Jurkat, Clone E6-1 (cell line): ENCODE results near the gene PEX16.
A peak's percentile ranks its signal among the peaks of the same experiment; 100 is the strongest.
"Not testable (repeated sequence)": the region's sequence is repeated elsewhere in the genome, so short reads cannot be mapped to it uniquely, and the experiment has no call there.

Experiments
- DNase-seq: peaks from one replicate; pipeline ENCODE4 v3.0.0-alpha.2; 2011; ENCODE audit warnings: low read depth, low spot score
- H3K4me3 ChIP-seq: 2 replicates; pipeline ENCODE4 v1.5.1; 2011; ENCODE audit warnings: mild to moderate bottlenecking, low read length, control low read depth, moderate library complexity

Gene PEX16

DNA sequence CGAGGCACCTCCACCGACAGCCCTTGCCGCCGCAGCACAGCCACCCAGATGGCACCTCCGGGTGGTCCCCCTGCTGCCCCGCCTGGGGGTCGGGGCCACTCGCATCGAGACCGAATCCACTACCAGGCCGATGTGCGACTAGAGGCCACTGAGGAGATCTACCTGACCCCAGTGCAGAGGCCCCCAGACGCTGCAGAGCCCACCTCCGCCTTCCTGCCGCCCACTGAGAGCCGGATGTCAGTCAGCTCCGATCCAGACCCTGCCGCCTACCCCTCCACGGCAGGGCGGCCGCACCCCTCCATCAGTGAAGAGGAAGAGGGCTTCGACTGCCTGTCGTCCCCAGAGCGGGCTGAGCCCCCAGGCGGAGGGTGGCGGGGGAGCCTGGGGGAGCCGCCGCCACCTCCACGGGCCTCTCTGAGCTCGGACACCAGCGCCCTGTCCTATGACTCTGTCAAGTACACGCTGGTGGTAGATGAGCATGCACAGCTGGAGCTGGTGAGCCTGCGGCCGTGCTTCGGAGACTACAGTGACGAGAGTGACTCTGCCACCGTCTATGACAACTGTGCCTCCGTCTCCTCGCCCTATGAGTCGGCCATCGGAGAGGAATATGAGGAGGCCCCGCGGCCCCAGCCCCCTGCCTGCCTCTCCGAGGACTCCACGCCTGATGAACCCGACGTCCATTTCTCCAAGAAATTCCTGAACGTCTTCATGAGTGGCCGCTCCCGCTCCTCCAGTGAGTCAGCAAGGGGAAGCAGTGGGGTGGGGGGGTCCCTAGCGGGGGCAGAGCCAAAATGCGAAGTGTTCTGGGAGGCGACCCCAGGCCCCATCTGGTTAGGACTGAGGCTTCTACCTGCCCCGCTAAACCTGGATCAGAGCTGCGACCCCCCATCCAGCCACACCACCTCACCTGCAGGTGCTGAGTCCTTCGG lies 15.0 kb downstream of the PEX16 start:
- DNase-seq = no peak
- H3K4me3 ChIP-seq = no peak overlapping the region

DNA sequence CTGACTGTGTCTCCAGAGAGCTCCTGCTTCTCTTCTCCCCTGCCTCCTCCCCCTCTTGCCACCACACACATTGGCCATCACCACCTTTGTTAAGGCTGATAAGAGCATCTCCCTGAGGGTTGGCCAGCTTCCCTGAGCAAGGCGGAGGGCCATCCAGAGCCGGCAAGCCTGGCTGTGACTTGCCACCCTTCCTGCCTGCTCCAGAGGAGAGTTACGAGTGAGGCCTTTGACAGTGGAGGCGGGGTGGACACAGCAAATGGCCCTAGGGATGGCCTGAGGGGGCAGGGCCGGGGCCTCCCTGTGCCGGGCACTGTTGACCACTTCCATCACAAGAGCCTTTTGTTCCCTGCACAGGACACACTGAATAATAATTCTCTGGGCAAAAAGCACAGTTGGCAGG lies 16.1 kb downstream of the PEX16 start:
- H3K4me3 ChIP-seq = no peak overlapping the region
- DNase-seq = no peak

DNA sequence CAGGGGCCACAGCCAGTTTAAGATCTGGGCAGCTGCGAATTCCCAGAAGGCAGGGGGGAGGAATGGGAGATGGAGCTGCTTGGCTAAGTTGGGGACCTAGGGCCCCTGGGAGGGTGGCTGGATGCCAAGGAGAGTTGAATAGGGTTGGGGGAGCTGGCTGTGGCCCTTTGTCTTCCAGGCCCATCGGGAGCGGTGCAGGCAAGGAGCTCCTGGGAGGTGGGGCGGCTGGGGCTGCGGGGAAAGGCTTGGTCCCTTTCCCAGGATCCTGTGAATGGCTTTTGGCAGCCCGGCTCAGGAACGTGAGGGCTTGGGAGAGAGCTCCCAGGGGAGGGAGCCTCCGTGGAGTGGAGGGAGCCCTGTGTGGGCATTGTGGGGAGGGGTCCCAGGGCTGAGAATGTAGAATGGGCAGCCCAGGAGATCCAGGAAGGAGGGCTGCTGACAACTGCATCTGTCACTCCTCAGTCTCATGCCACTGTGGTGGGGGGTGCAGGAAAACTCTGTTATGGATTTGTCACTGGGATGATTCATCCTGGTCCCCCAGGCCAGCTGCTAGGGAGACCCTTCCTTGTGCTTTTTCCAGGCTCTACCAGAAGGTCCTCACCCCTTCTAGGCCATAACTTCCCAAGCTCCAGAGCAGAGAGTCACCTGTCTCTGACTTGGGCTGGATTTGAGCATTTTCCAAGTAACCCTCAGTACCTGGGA lies 16.6 kb downstream of the PEX16 start:
- no peak overlapping the region for H3K4me3 ChIP-seq
- no peak for DNase-seq

DNA sequence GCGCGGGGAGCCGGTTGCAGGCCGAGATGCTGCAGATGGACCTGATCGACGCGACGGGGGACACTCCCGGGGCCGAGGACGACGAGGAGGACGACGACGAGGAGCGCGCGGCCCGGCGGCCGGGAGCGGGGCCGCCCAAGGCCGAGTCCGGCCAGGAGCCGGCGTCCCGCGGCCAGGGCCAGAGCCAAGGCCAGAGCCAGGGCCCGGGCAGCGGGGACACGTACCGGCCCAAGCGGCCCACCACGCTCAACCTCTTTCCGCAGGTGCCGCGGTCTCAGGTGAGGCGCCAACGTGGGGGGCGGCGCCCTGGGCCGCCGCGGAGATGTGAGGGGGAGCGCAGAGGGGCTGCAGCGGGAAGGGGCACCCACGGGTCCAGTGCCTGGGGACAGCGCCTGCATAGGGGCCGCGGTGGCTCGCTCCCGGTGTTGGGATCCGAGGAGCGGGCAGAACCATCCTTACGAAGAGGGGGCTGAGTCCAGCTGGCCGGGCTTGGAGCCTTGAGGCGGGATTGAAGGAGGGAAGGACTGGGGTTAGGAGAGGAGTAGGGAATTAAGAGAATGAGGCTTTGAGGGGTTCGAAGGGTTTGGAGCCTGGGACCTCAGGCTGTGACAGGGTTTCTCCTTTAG lies 17.4 kb downstream of the PEX16 start:
- DNase-seq, H3K4me3 ChIP-seq: not testable (repeated sequence)

DNA sequence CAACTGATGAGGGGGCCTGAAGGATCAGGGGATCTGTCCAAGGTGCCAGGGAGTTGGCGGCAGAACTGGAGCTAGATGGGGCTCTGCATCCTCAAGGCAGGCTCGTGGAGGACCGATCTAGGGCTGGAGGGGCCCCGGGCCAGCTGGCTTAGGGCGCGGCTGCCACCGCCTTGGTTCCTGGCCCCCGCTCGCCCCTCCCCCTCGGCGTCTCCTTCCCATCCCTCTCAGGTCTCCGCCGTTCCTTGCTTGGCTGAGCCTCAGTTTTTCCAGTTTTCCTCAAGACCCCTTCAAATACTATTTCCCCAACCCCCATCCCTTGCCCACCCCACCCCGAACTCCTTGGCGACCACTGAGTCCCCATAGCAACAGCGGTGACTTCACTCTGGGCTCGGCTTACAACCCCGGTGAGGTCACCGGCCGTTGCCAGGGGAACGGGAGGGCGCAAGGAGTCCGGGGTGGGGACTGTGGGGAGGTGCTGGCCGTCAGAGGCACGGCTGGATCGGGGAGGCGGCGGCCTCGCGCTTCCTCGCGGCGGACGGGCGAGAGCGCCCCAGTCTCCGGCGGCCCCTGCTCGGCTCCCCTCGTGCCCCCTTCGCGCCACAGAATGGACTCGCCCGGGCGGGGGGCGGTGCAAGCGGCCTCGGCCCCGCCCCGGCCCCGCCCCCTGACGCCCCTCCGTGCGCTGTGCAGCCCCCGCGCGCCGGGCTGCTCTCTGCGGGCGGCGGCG lies 18.1 kb downstream of the PEX16 start:
- peak; percentile 53 for DNase-seq
- H3K4me3 ChIP-seq = peak overlapping the region; percentile 42

DNA sequence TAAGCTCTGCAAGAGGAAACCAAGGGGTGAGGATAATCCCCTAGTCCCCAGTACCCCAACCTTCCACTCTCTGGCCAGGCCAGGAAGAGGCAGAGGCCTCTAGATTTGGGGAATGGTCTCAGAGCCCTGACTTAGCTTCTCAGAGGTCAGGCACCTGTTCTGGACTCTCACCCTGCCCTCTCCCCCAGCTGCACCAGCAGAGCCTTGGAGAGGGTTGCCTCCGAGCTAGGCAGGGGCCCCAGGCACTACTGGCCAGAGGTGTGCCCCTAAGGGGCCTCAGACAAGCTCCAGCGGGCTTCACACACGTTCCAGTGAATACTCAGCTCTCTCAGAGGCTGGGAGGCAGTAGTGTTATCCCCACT lies 18.6 kb downstream of the PEX16 start:
- no peak for DNase-seq
- H3K4me3 ChIP-seq = no peak overlapping the region

DNA sequence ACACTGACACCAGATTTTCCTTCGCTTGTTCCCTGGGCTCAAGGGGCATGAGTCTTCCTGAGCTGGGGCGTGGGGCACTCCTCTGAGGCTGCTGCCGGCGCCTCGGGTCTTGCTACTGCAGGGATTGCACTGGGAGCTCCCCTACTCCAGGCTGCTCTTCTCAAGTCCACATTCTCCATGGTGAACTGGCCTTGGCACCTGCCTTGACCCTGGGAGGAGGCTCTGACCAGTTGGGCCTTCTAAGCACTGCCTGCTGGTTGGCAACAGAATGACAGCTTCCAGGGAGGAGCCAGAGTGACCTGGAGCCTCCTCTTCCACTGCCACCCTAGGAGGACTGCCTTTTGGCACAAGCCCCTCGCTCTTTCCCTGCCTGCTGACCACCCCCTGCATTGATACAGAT lies 20.1 kb downstream of the PEX16 start:
- H3K4me3 ChIP-seq = no peak overlapping the region
- DNase-seq = no peak

DNA sequence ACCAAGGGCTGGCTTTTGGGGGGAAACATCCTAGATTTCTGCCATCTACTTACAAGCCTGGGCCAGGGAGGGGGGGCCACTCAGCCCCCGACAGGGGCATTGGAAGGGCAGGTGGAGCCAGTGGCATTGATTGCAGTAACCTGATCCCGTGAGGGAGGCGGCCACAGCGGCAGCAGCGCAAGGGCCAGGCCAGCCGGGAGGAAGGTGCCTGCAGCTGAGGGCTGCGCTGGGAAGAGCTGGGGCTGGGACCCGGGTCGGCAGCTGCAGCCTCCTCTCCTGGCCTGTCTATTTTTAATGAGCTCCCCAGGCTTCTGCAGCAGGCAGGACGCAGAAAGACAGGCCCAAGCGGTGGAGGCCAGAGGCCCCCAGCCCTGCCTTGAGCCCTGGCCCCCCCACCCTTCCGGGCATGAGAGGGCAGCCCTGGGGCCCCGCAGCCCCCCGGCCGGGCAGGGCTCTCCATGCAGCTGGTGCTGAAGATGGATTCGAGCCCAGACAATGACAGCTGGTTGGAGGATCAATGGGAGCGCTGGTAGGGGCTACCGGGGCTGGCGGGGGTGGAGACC lies 21.2 kb downstream of the PEX16 start:
- DNase-seq = no peak
- H3K4me3 ChIP-seq = no peak overlapping the region

DNA sequence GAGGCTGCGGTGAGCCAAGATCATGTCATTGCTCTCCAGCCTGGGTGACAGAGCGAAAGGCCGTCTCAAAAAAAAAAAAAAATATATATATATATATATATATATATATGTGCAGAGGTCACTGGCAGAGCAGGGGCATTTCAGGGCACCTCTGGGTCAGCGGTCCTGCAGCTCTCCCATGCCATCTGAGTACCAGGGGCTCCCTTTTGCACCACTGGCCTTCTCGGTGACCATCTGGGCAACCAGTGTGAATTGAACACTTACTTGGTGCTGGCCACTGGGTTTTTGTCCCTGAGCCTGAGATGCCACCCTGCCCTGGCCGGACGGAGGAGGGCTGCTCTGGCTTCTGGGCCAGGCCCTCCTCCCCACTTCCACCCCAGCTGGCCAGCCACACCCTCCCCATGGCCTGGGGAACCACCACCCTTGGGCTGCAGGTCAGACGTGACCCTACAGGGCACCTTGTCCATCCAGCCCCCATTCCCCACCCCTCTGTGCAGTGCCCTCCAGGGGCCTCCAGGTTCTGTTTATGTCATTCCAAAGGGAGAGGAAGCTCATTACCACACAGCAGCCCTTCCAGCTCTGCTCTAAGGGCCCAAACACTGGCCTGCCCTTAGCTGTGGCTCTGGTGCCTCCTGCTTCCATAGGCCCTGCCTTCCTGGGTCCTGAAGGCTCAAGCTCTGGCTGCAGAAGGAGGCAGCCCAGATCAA lies 22.0 kb downstream of the PEX16 start:
- DNase-seq = no peak
- H3K4me3 ChIP-seq = no peak overlapping the region

DNA sequence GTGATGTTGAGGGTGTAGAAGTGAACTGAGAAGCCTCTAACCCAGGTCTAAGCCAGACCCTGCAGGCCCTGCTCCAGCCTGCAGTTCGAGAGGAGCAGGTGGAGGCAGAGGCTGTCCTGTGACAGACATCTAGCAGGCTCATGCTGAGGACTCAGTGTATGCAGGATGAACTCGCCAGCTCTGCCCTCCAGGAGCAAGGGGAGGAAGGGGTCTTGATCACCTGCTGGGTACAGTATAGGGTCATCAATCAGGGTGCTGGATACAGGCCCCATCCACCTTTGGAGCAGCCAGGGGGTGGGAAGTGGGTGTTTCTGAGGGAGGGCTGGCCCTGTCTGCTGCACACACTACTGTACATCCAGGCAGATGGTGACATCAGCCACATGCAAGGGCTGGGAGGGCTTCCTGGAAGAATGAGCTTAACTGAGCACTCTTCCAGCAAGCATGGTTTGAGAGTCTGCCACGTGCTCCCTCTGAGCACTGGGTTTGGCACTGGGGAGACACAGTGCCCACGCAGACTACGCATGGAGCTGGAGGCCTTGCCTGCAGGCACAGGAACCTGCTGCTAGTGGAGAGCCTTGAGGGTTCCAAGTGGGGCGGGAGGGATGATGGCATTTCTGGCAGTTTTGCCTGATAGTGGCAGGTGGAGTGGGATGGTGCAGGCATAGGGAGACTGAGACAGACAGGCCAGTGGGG lies 23.0 kb downstream of the PEX16 start:
- no peak overlapping the region for H3K4me3 ChIP-seq
- no peak for DNase-seq

DNA sequence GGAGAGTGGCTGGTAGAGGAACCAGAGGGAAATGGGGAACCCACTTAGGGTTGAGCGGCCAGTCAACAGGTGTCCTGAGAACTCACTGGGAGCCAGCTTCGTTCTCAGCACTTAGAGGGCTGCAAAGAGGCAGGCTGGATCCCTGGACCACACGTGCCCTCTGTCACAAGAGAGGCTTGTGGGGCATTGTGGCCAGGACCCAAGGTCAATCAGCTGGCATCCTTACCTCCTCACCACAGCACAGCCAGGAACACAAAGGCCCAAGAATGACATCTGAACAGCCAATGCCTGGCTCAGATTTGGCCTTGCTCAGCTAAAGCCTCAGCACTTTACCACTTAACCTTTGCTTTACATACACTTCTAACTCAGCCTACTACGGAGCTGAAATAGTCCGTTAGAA lies 24.8 kb downstream of the PEX16 start:
- no peak for DNase-seq
- no peak overlapping the region for H3K4me3 ChIP-seq

DNA sequence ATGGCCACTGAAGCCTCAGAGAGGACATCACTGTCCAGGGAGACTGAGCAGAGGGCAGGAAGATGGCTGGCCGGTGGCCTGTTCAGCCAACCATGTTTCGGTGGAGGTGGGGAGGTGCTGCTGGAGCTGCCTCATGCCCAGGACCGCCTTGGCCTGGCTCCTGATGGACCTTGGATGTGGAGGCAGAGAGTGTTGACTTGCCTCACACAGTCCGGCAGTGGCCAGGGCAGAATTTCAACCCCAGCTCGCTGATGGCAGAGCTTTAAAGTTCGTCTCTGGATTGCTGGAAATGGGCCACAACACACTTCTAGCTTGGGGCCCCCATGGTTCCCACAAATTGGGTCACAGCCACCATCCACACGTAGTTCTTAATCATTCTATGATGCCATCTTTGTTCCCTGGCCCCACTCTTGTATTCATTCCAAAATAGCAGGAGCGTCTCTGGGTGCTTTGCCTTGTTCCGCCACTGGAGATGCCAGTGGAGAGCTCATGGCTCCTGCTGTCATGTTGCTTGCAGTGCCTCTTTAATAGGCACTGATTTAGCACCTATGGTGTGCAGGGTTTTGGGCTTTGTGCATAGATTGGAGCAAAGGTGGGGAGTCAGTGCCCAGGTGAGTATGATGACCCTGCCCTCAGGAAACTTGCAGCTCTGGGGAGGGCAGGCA lies 26.7 kb downstream of the PEX16 start:
- no peak for DNase-seq
- no peak overlapping the region for H3K4me3 ChIP-seq

DNA sequence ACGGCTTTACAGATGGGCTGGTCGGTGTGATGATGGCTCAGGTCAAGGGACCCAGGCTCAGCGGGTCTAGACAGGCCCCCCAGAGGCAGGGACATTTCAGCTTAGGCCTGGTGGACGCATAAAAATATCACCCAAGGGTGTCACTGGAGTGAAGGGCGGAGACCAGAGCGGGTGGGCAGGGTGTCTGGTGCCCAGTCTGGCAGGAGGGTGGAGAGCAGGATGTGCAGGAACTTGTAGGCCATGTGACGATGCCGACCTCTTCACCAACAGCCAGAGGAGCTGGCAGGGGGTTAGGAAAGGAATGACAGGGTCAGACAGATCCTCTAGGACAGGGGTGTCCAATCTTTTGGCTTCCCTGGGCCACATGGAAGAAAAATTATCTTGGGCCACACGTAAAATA lies 27.7 kb downstream of the PEX16 start:
- no peak for DNase-seq
- H3K4me3 ChIP-seq = no peak overlapping the region

DNA sequence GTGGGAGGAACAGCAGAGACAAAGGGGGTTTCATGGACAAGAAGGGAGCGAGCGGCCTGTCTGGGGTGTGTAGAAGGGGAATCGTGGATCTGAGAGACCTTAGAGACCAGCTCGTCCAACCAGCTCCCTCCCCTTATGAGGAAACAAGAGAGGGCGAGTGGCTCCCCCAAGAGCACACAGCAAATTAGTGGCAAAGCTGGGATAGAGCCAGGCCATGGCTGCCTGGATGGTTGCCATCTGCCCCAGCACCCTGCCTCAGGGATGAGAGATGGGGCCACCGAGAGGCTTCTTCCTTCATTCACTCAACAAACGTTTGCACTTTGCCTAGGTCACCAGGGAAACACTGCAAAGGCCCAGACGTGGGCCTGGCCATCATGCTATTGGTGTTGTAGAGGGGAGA lies 28.1 kb downstream of the PEX16 start:
- no peak for DNase-seq
- H3K4me3 ChIP-seq = no peak overlapping the region

DNA sequence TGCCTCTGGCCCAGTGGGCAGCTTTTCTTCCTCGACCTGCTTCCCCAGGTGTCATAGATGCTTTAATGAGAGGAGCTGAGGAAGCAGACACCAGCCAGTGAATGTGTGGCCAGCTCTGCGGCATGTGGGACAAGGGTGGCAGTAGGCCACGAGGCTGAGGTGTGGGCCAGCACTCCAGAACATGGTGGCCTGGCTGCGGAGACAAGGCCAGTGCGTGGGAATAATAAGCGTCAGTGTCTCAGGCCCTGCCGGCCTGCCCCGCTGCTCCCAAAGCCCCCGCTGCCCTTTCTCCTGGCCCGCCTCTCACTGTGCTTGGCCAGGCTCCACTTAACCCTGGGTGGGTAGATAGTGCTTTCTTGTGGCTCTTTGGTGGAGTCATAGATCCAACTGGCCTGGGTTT lies 30.1 kb downstream of the PEX16 start:
- no peak overlapping the region for H3K4me3 ChIP-seq

DNA sequence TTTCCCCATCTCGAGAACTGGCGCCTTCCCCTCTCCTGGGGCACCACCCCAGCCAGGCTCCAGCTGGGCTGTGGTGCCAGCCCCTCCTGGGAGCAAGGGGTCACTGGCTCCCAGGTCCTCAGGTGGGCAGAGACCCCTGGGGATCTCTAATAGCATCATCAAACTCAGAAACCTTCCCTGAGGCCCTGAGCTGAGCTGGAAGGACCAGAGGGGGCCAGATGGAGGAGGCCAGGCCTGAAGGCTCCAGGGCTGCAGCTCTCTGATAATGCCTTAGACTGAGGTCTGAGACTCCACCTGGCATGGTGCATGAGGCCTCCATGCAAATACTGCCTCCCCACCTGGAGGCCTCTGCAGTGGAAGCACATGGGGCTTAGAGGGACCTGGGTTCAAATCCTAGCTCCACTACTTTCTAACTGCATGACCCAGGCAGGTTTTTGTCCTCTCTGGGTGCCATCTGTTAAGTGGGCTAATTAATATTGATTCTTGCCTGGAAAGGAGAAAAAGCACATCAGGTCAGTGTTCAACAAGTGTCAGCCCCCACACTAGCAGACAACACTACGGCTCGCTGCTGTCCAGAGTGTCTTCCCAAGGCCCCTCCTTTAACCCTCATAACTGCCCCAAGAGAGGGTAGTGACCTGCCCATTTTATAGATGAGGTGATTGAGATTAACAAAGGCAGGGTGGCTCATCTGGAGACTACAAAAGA lies 30.7 kb downstream of the PEX16 start:
- no peak for DNase-seq
- H3K4me3 ChIP-seq = no peak overlapping the region

More for the DNA sequence above, 30.1 kb downstream of the PEX16 start:
- no peak for DNase-seq
